ENCODE results near the gene RERE.
"Not testable (repeated sequence)": the region's sequence is repeated elsewhere in the genome, so short reads cannot be mapped to it uniquely, and the experiment has no call there.

The RERE gene

DNA sequence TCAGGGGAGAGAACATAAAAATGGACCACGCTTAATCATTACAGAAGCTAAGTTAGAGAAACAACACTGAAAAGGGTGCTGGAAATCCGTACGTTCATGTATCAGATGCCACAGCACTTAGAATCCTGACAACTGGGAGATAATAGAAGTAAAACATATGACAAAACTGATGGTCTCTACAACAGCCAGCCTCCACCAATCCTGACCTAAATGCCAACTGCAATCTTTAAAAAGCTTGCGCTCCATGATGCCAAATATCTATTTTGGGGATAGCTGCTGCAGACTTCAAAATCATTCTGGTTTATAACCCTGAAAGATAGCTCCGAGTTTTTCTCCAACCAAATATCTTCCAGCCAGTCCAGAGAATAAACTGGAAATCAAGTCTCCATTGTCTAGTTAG, 178.3 kb downstream of the RERE start:
- DNase-seq (ENCODE audit: low spot score), result no peak

DNA sequence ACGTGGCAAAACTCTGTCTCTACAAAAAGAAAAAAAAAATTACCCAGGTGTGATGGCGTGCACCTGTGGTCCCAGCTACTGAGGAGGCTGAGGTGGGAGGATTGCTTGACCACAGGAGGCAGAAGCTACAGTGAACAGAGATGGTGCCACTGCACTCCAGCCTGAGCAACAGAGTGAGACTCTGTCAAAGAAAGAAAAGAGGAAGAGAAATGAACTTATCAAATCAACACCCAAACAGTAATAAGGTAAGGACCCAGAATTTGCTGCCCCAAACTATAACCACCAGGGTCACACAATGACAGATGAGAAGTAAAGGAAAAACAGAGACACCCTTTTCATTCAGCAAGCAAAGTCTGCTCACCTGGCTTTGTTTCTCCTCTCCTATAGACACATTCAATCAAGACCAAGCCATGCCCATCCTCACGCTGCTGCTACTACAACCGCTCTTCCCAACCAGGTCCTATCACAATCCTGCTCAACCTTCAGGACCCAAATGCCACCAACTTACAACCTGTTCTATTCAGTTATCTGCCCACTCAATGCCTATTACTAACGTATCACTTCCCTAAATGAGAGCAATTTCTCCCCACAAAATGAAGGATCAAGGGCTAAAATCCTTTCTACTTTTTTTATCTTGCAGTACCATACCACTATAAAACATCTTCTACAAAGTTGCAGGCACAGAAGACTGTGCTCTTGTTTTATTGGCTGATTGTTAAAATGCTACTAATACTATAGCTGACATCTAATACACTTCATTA, 183.5 kb downstream of the RERE start:
- no peak for DNase-seq (ENCODE audit: low spot score)

GRCh38 chr1:8632102-8632501, 185.3 kb downstream of the RERE start:
- no peak for DNase-seq (ENCODE audit: low spot score)

DNA sequence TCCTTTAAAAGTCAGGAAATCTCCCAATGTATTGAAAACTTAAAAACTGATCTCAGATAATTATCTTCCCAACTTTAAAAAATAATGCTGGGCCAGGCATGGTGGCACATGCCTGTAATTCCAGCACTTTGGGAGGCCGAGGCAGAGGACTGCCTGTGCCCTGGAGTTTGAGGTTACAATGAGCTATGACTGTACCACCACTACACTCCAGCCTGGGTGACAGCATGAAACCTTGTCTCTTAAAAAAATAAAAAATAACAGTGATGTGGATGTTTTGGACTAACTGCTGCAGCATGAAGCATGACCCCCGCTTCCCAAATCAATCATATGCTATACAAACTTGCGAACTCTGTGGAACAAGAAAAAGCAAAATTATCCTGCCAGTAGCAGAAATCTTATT, 186.3 kb downstream of the RERE start:
- no peak for DNase-seq (ENCODE audit: low spot score)

GRCh38 chr1:8629241-8630091, 188.0 kb downstream of the RERE start:
- DNase-seq (ENCODE audit: low spot score), result no peak

GRCh38 chr1:8628606-8629005, 188.8 kb downstream of the RERE start:
- DNase-seq (ENCODE audit: low spot score), result no peak

GRCh38 chr1:8627728-8628127, 189.7 kb downstream of the RERE start:
- no peak for DNase-seq (ENCODE audit: low spot score)

GRCh38 chr1:8625981-8626898, 191.2 kb downstream of the RERE start:
- peak; percentile 39 for DNase-seq (ENCODE audit: low spot score)

DNA sequence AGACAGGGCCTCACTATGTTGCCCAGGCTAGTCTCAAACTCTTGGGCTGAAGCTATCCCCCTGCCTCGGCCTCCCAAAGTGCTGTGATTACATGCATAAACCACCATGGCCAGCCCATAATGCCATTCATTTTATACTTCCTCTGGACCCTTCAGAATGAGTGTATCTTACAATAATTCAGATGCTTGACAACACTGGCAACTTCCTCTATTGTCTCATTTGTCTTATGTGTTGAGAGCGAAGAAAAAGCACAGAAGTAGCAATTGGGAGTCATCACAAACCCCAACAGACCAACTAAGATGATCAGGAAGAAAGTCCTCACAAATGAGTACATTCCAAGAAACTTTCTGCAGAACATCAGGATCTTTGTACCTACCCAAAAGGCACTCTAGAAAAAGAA, 191.9 kb downstream of the RERE start:
- no peak for DNase-seq (ENCODE audit: low spot score)

DNA sequence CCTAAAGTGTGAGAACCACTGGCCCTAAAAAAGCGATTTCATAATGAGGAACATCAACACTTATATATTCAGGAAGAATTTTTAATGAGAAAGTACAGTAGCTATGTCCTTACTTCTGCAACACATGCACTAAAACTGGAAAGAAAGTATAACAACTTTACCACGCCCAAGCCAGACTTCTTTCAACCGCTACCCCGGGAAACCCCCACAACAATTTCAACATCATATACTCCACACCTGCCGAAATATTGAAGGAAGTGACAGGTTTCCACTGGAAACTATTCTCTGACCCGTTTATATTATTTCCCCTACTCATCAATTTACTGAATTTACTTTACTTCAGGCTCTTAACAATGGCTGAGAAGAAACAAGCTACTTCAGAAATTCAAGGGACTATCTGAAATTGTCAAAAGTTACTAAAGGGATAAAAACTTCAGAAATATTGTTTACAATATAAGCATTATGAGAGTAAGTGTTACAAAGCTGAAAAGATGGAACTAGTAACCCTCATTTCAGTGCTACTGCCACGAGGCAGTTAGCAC, 193.7 kb downstream of the RERE start:
- DNase-seq (ENCODE audit: low spot score), result not testable (repeated sequence)

GRCh38 chr1:8621785-8622348, 195.6 kb downstream of the RERE start:
- DNase-seq (ENCODE audit: low spot score), result not testable (repeated sequence)

DNA sequence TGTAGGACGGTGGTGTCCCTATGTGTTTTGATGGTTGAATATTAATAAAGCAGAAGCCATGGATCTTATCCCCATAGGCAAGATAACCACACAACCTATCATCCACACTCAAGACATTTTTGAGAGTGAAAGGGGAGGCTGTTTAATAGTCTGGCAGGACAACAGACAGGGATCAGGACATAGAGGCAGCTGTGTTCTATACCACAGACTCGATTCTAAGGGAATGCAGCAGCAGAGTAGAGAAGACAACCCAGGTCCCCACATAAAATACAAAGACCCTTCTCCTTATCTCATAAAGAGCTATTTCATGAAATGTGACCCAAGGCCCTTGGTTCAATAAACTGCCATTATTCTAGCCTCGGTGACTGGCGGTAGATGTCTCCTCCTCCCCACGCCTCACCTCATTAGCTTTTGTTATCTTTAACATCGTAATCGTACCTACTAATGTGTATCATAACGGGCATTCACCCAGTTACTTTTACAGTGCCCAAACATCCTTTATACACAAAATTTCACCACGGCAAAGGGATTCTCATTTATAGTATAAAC, 196.3 kb downstream of the RERE start:
- DNase-seq (ENCODE audit: low spot score), result not testable (repeated sequence)

DNA sequence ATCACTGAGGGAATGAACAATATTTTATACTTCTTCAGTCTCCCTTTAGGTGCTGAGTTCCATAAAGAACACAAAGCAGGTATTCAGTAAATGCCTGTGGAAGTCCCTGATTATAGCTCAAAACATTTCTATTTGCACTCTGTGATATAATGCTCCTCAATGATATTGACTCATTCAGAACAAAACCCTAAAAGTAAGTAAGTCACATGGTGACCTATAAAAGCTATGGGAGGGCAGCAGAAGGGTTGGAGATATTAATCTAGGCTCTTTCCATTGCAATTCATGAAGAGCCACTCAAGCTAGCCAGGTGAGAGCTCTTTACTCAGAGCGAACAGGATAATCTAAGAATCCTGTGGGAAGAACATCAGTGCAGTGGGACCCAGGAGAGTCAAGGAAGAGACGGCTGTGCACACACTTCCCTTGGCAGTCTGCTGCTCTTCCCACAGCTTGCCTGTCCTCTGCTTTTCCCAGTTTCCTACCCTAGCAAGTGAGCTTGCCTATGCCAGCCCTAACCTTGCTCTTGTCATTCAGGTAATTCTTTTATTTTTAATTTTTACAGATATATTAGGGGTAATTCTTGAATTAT, 197.4 kb downstream of the RERE start:
- not testable (repeated sequence) for DNase-seq (ENCODE audit: low spot score)

GRCh38 chr1:8619419-8619818, 198.0 kb downstream of the RERE start:
- DNase-seq (ENCODE audit: low spot score), result not testable (repeated sequence)

GRCh38 chr1:8616791-8617190, 200.6 kb downstream of the RERE start:
- peak; percentile 68 for DNase-seq (ENCODE audit: low spot score)

DNA sequence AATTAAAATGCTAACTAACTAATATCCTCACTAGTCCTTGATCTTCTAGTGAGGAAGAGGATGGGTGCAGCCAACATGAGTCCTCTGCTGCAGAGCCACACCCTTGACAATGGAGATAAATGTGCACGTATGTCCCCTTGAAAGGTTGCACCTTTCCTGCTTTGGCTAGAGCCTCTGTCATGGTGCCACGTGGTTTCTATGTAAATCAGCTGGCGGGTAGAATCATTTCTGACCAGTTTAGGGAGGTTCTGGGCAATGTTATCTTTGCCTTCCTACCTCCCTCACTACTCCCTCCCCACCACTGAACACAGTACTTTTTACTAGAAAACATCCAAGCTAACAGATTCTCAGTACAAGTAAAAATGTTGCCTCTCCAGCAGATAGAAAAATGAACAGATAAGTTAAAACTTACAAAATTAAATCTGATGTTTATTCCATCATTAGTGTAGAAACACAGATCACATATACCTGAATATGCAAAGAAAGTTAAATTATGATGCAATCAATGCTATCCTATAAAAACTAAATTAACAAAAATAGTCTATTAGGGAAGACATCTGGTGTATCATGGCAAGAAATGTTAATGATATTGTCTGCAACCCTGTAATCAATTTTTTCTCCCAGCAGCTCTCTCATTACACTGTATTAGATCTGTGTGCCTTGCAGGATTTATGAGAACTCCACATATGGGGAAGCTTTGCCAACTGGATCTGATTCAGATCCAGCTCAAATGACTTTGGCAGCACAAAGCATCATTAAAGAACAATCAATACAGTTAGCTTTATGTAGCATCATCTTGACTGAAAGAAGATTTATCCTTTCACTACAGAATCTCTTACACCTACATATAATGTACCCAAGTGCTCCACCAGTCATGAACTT, 205.6 kb downstream of the RERE start:
- not testable (repeated sequence) for DNase-seq (ENCODE audit: low spot score)

GRCh38 chr1:8607906-8608305, 209.5 kb downstream of the RERE start:
- DNase-seq (ENCODE audit: low spot score), result no peak

DNA sequence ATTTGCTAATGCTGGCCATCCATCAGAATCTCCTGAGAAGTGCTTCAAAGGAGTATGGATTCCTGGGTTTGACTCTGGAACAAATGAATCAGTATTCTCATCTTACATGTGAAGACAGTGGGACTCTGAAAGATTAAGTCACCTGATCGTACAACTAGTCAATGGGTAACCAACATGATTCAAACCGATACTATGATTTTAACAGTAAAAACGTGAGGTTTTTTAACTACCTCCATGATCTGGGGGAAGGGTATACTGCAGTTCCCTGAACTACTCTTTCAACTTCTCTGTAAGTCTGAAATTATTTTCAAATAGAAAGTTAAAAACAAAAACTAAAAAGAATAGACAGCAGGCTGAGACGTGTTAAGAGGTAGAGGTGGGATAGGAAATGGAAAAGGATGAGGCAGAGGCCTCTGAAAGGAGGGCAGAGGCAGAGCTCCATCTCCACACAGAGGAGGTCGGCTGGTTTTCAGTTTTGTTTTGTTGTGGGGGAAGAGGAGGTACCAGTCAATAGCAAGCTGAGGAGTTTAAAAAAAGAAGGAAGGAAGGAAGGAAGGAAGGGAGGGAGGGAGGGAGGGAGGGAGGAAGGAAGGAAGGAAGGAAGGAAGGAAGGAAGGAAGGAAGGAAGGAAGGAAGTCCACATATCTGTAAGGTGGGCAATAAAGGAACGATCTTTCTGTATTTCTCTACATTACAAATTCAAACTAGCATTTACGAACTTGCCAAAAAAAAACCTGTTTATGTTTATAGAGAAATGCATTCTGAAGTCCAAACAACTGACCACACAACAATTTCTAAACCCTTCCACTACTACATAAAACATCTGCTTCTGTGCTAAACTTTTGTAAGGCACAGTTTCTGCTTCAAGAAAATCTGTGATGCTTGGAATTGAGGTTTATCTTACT, 213.1 kb downstream of the RERE start:
- DNase-seq (ENCODE audit: low spot score), result no peak

- DNase-seq (ENCODE audit: low spot score), result no peak
Observed at GRCh38 chr1:8603220-8603616, 214.2 kb downstream of the RERE start.

Measured in RKO (cell line).